CD4-positive, alpha-beta T cell (primary cell): ENCODE measurements around the gene HINFP. TPM values are rescaled to one million over a fixed set of nuclear protein-coding genes. Genes with fewer than 3 reads are reported as not detected.
A peak's percentile ranks its signal among the peaks of the same experiment; 100 is the strongest.

Experiments
- ATAC-seq: fragments of 200-7000 bp; cut with Tn5 transposase; one replicate; pipeline ENCODE4 v1.10.0; 2022; ENCODE audit warnings: mild to moderate bottlenecking; ENCODE audit not compliant: poor library complexity
- CTCF ChIA-PET: fragments of 350-600 bp; sonication (Branson Sonifier 250); formaldehyde crosslinking; loops from one replicate; lab custom pipeline; 2021; ENCODE audit warnings: antibody characterized with exemption, inconsistent platforms; lab: Charles Lee
- POLR2A ChIA-PET: fragments of 350-600 bp; sonication (Branson Sonifier 250); formaldehyde crosslinking; loops from one replicate; lab custom pipeline; 2021; ENCODE audit warnings: antibody characterized with exemption, inconsistent platforms; lab: Charles Lee
- DNase-seq, 14 experiments: peaks; one replicate each; pipeline ENCODE4 v3.0.0-alpha.2; 2013 to 2020; ENCODE audit warnings: mixed read lengths in 2 of 14
- H3K27ac ChIP-seq, 2 donors: one replicate each; pipeline versions ENCODE4 v1.5.1 to v1.7.0; 2013; ENCODE audit warnings: low read length in 2 of 2, low read depth in 1 of 2, mild to moderate bottlenecking in 1 of 2
- H3K27me3 ChIP-seq, 2 experiments: 1 replicate in 1 of 2; 2 replicates in 1 of 2; pipeline versions ENCODE4 v1.6.1 to v1.7.0; 2013; ENCODE audit warnings: low read length in 2 of 2, control low read depth in 1 of 2, mild to moderate bottlenecking in 1 of 2, moderate library complexity in 1 of 2; ENCODE audit not compliant: insufficient read depth in 2 of 2, control insufficient read depth in 1 of 2
- H3K36me3 ChIP-seq: one replicate; pipeline ENCODE4 v1.6.1; 2013; ENCODE audit warnings: low read length, control low read depth; ENCODE audit not compliant: insufficient read depth
- H3K4me1 ChIP-seq: one replicate; pipeline ENCODE4 v1.6.1; 2013; ENCODE audit warnings: low read length, control low read depth; ENCODE audit not compliant: insufficient read depth
- H3K4me3 ChIP-seq: one replicate; pipeline ENCODE4 v1.5.1; 2013; ENCODE audit warnings: mild to moderate bottlenecking, low read length, moderate library complexity
- H3K9me3 ChIP-seq, 2 experiments: 1 replicate in 1 of 2; 2 replicates in 1 of 2; pipeline versions ENCODE4 v1.6.1 to v1.7.0; 2013; ENCODE audit warnings: low read length in 2 of 2, mild to moderate bottlenecking in 2 of 2, control low read depth in 1 of 2, moderate library complexity in 1 of 2; ENCODE audit not compliant: control insufficient read depth in 1 of 2, insufficient read depth in 1 of 2
- H3K27ac Mint-ChIP-seq: one replicate; pipeline ENCODE4 v1.8.0; 2020; ENCODE audit warnings: mixed read lengths
- H3K27me3 Mint-ChIP-seq: one replicate; pipeline ENCODE4 v1.8.0; 2021; ENCODE audit warnings: mixed read lengths
- H3K36me3 Mint-ChIP-seq: one replicate; pipeline ENCODE4 v1.8.0; 2021; ENCODE audit warnings: low read depth, mixed read lengths
- H3K4me1 Mint-ChIP-seq: one replicate; pipeline ENCODE4 v1.8.0; 2021; ENCODE audit warnings: low read depth, mixed read lengths
- H3K4me3 Mint-ChIP-seq: one replicate; pipeline ENCODE4 v1.8.0; 2020; ENCODE audit warnings: mild to moderate bottlenecking, mixed read lengths
- H3K9me3 Mint-ChIP-seq: one replicate; pipeline ENCODE4 v1.8.0; 2020; ENCODE audit warnings: mixed read lengths
- CTCF ChIP-seq: fragments of 200-600 bp; IDR thresholded peaks from one replicate; pipeline ENCODE4 v1.8.0; 2022; ENCODE audit warnings: antibody characterized with exemption, mild to moderate bottlenecking
- intact Hi-C, 2 experiments: fragments of 100-400 bp; cut with DNase I in 1 of 2; cut with micrococcal nuclease in 1 of 2; formaldehyde crosslinking; loops; one replicate each; pipeline versions ENCODE4 v1.15.1 to v1.9.0; 2023 to 2025; cut with DNase I, micrococcal nuclease
- total RNA-seq, 174 experiments: library from RNA in 2 of 174; stranded (reverse) in 2 of 174; gene quantifications; one replicate each; pipeline ENCODE4 v1.2.3 and lab custom pipeline; 2021 to 2026

HINFP gene
- total RNA-seq, 2 experiments from 2014 or later: 17.6 to 20.5 TPM

GRCh38 chr11:119178166-119178680 lies 56.8 kb downstream of the HINFP start:
- no peaks in the 10 kb centered on the region for H3K9me3 ChIP-seq
- CTCF ChIA-PET: no interaction called here
- H3K4me1 Mint-ChIP-seq: peaks cover 16% of the 10 kb centered on the region
- DNase-seq (no peak), ATAC-seq (no peak)
- H3K27ac Mint-ChIP-seq: peak overlapping the region; percentile 52
- peaks cover 29% of the 10 kb centered on the region for H3K36me3 Mint-ChIP-seq
- peaks cover 15% of the 10 kb centered on the region for H3K36me3 ChIP-seq
- H3K27me3 Mint-ChIP-seq: no peaks in the 10 kb centered on the region
- peaks cover 12% of the 10 kb centered on the region for H3K4me1 ChIP-seq
- H3K4me3 Mint-ChIP-seq: no peak overlapping the region
- intact Hi-C loops: no loop called here
- POLR2A ChIA-PET: interaction anchor here (2.2 kb wide), 1 partner anchor 9 kb away, joined by 6 read pairs; the partner anchor contains the start of gene NLRX1
- no peaks in the 10 kb centered on the region for H3K9me3 Mint-ChIP-seq
- H3K4me3 ChIP-seq: no peak overlapping the region
- no peak for TF ChIP-seq CTCF
- no peaks in the 10 kb centered on the region for H3K27me3 ChIP-seq
- H3K27ac ChIP-seq: peak overlapping the region in 1 of 2 donors; percentile 21

- ATAC-seq (no peak), DNase-seq (no peak)
- no peak overlapping the region for H3K4me3 Mint-ChIP-seq
- POLR2A ChIA-PET: interaction anchor here (1.1 kb wide), 1 partner anchor 10 kb away, joined by 5 read pairs; no protein-coding TSS in a partner anchor
- no peak for TF ChIP-seq CTCF
- H3K27me3 Mint-ChIP-seq: no peaks in the 10 kb centered on the region
- intact Hi-C loops: no loop called here
- H3K4me1 ChIP-seq: peaks cover 12% of the 10 kb centered on the region
- H3K27me3 ChIP-seq: no peaks in the 10 kb centered on the region
- H3K36me3 Mint-ChIP-seq: peaks cover 26% of the 10 kb centered on the region
- peaks cover 8% of the 10 kb centered on the region for H3K36me3 ChIP-seq
- H3K27ac ChIP-seq: no peak overlapping the region
- no peaks in the 10 kb centered on the region for H3K9me3 Mint-ChIP-seq
- H3K9me3 ChIP-seq: no peaks in the 10 kb centered on the region
- H3K4me1 Mint-ChIP-seq: peaks cover 16% of the 10 kb centered on the region
- CTCF ChIA-PET: no interaction called here
- no peak overlapping the region for H3K4me3 ChIP-seq
- no peak overlapping the region for H3K27ac Mint-ChIP-seq
Measured at GRCh38 chr11:119179342-119179741, 58.0 kb downstream of the HINFP start.

GRCh38 chr11:119179983-119180382 lies 58.6 kb downstream of the HINFP start:
- Histone ChIP-seq H3K27me3 (no peaks in the 10 kb centered on the region), H3K4me1 (peaks cover 12% of the 10 kb centered on the region), H3K9me3 (no peaks in the 10 kb centered on the region), H3K4me3 (no peak overlapping the region), H3K36me3 (peaks cover 1% of the 10 kb centered on the region), H3K27ac (no peak overlapping the region)
- Mint-ChIP-seq H3K27me3 (no peaks in the 10 kb centered on the region), H3K4me1 (peaks cover 16% of the 10 kb centered on the region), H3K9me3 (no peaks in the 10 kb centered on the region), H3K36me3 (peaks cover 22% of the 10 kb centered on the region), H3K27ac (no peak overlapping the region), H3K4me3 (no peak overlapping the region)
- TF ChIP-seq CTCF: no peak
- DNase-seq (no peak), ATAC-seq (no peak)
- ChIA-PET CTCF (no interaction called here), POLR2A (interaction anchor here (1.1 kb wide), 1 partner anchor 11 kb away, joined by 5 read pairs; no protein-coding TSS in a partner anchor)
- intact Hi-C loops: no loop called here
